K562 (cell line): ENCODE measurements around the gene BPHL. TPM values are rescaled to one million over a fixed set of nuclear protein-coding genes. Genes with fewer than 3 reads are reported as not detected.

Experiments
- ATAC-seq: fragments of 200-7000 bp; cut with Tn5 transposase; 3 replicates; pipeline ENCODE4 v1.9.1; 2020; ENCODE audit warnings: moderate library complexity
- BruUV-seq: library from RNA; stranded (reverse); fragments of 400-500 nt; replicated peaks from 2 replicates; lab custom pipeline; 2021; lab: Mats Ljungman, UMichigan
- CTCF ChIA-PET: fragments of 300-600 bp; formaldehyde crosslinking; extraction: SDS; loops from one replicate; lab custom pipeline; 2021; ENCODE audit warnings: low intra/inter-chr PET ratio; lab: Yijun Ruan, JAX
- POLR2A ChIA-PET: fragments of 300-600, 350-650 bp; sonication (Branson Sonifier 250); formaldehyde crosslinking; extraction: SDS; loops from one replicate; lab custom pipeline; 2021; ENCODE audit warnings: antibody characterized with exemption, inconsistent platforms; lab: Yijun Ruan, JAX
- DNase-seq, 4 experiments: peaks; one replicate each; pipeline versions ENCODE4 v3.0.0 to v3.0.0-alpha.2; 2011 to 2018; ENCODE audit warnings: low spot score in 3 of 4, mixed read lengths in 3 of 4; ENCODE audit errors: extremely low read depth in 1 of 4
- FAIRE-seq: peaks from 2 replicates; lab custom pipeline; 2011; peaks lifted over from hg19 to GRCh38; lab: Jason Lieb, UNC
- H2AFZ ChIP-seq: 2 replicates; pipeline ENCODE4 v1.6.0; 2011; ENCODE audit warnings: low read depth, low read length, control low read depth, inconsistent platforms
- H3K27ac ChIP-seq: fragments of 200-600 bp; 3 replicates; pipeline ENCODE4 v1.8.0; 2011; ENCODE audit warnings: low read depth, mild to moderate bottlenecking, control low read depth, inconsistent platforms, low read length, moderate library complexity, mixed read lengths; ENCODE audit errors: extremely low read depth
- H3K27me3 ChIP-seq, 2 experiments: fragments of 300-600 bp in 1 of 2; 2 replicates in 1 of 2; 3 replicates in 1 of 2; pipeline versions ENCODE4 v1.6.0 to v1.8.0; 2011; ENCODE audit warnings: inconsistent platforms in 2 of 2, low read length in 2 of 2, mild to moderate bottlenecking in 1 of 2, mixed read lengths in 1 of 2, moderate library complexity in 1 of 2; ENCODE audit not compliant: control insufficient read depth in 2 of 2, insufficient read depth in 2 of 2
- H3K36me3 ChIP-seq: fragments of 300-600 bp; 3 replicates; pipeline ENCODE4 v1.8.0; 2011; ENCODE audit warnings: mild to moderate bottlenecking, low read length, inconsistent platforms; ENCODE audit not compliant: control insufficient read depth, insufficient read depth
- H3K4me1 ChIP-seq, 2 experiments: fragments of 200-600 bp in 1 of 2; replicated peaks in 1 of 2; 2 replicates in 1 of 2; 3 replicates in 1 of 2; pipeline versions ENCODE4 v1.5.1 to v1.8.0; 2011; ENCODE audit warnings: inconsistent platforms in 2 of 2, low read length in 2 of 2, mild to moderate bottlenecking in 1 of 2, mixed read lengths in 1 of 2, moderate library complexity in 1 of 2; ENCODE audit not compliant: control insufficient read depth in 2 of 2, insufficient read depth in 2 of 2
- H3K4me2 ChIP-seq: 2 replicates; pipeline ENCODE4 v1.6.1; 2011; ENCODE audit warnings: low read length, control low read depth, inconsistent platforms, mixed read lengths; ENCODE audit not compliant: insufficient read depth
- H3K4me3 ChIP-seq: fragments of 200-600 bp; sonication (generic), shearing (Covaris generic); 2 replicates; pipeline ENCODE4 v1.5.1; 2016; ENCODE audit warnings: control low read depth, inconsistent platforms
- H3K79me2 ChIP-seq: fragments of 200-600 bp; 3 replicates; pipeline ENCODE4 v1.8.0; 2011; ENCODE audit warnings: low read length, inconsistent platforms; ENCODE audit not compliant: control insufficient read depth, insufficient read depth
- H3K9ac ChIP-seq, 2 experiments: 2 replicates each; pipeline versions ENCODE4 v1.6.0 to v1.6.1; 2011; ENCODE audit warnings: low read depth in 2 of 2, low read length in 2 of 2, control low read depth in 1 of 2, inconsistent platforms in 1 of 2, mild to moderate bottlenecking in 1 of 2, mixed read lengths in 1 of 2; ENCODE audit not compliant: insufficient read depth in 1 of 2
- H3K9me1 ChIP-seq: one replicate; pipeline ENCODE4 v1.6.0; 2011; ENCODE audit warnings: inconsistent platforms, mild to moderate bottlenecking, low read length, moderate library complexity; ENCODE audit not compliant: control insufficient read depth, insufficient read depth
- H3K9me3 ChIP-seq: replicated peaks from 2 replicates; pipeline ENCODE4 v1.5.1; 2011; ENCODE audit warnings: low read depth, low read length, inconsistent platforms; ENCODE audit not compliant: control insufficient read depth, insufficient read depth
- H4K20me1 ChIP-seq: replicated peaks from 2 replicates; pipeline ENCODE4 v1.6.1; 2011; ENCODE audit warnings: low read length, inconsistent platforms, mixed read lengths; ENCODE audit not compliant: control insufficient read depth, insufficient read depth
- CBFA2T3 ChIP-seq: fragments of 450-650 bp; IDR thresholded peaks from 2 replicates; pipeline ENCODE4 v1.6.1; 2017
- CEBPB ChIP-seq: fragments of 450-650 bp; IDR thresholded peaks from 2 replicates; pipeline ENCODE4 v1.6.1; 2016; ENCODE audit warnings: missing genetic modification characterization, missing compliant biosample characterization
- DNMT1 ChIP-seq: fragments of 450-650 bp; IDR thresholded peaks from 2 replicates; pipeline ENCODE4 v1.6.1; 2016; ENCODE audit warnings: antibody characterized with exemption, mild to moderate bottlenecking
- EGR1 ChIP-seq: fragments of 450-650 bp; conservative IDR thresholded peaks from 2 replicates; pipeline ENCODE4 v1.6.1; 2017; ENCODE audit warnings: mild to moderate bottlenecking
- NFE2 ChIP-seq: IDR thresholded peaks from 2 replicates; pipeline ENCODE4 v1.6.1; 2014; ENCODE audit warnings: antibody characterized with exemption, low read depth
- POLR2A ChIP-seq: fragments of 450-650 bp; conservative IDR thresholded peaks from 2 replicates; pipeline ENCODE4 v1.6.1; 2016
- POLR3A ChIP-seq: IDR thresholded peaks from 2 replicates; pipeline ENCODE4 v1.6.1; 2011; ENCODE audit warnings: borderline replicate concordance, mild to moderate bottlenecking, moderate library complexity; ENCODE audit not compliant: insufficient read length, insufficient read depth; ENCODE audit errors: extremely low read depth
- ZNF445 ChIP-seq: fragments of 250-450 bp; sonication (Bioruptor Pico); IDR thresholded peaks from 2 replicates; pipeline ENCODE4 v1.4.0; 2020; ENCODE audit warnings: low read depth, mild to moderate bottlenecking, moderate library complexity
- ZNF584 ChIP-seq: fragments of 200-800 bp; sonication (Bioruptor generic); IDR thresholded peaks from 2 replicates; pipeline ENCODE4 v1.6.1; 2016; ENCODE audit warnings: low read depth, mild to moderate bottlenecking, missing genetic modification characterization, missing compliant biosample characterization
- ZNF79 ChIP-seq: fragments of 250-450 bp; sonication (Bioruptor Pico); IDR thresholded peaks from 2 replicates; pipeline ENCODE4 v1.4.0; 2020; ENCODE audit warnings: low read depth, mild to moderate bottlenecking, moderate library complexity
- WGBS: fragments of 100-300 bp; shearing (Covaris generic); methylation state at CpG from one replicate; pipeline ENCODE4 v1.1.6; 2016; ENCODE audit warnings: low coverage, mixed read lengths; ENCODE audit not compliant: insufficient coverage; ENCODE audit errors: missing lambda C conversion rate; 5-methylcytosine and 5-hydroxymethylcytosine counted together
- in situ Hi-C: fragments of 300-500 bp; cut with MboI; formaldehyde crosslinking; loops from 4 replicates; pipeline ENCODE4 v1.15.0; 2018; ENCODE audit warnings: inconsistent platforms, mixed read lengths
- intact Hi-C: fragments of 100-400 bp; cut with micrococcal nuclease; formaldehyde crosslinking; loops from 2 replicates; pipeline ENCODE4 v1.14.2; 2022
- polyA plus RNA-seq, 8 experiments: library from polyadenylated mRNA; depleted of rRNA in 4 of 8; stranded (reverse) in 5 of 8; unstranded in 3 of 8; fragments of >200 nt; fragmentation: Nextera tagmentation in 2 of 8; fragmentation: Illumina TruSeq in 1 of 8; extraction: Ambion mirVana in 2 of 8; extraction: Trizol in 1 of 8; gene quantifications; 2 replicates each; pipeline versions ENCODE4 v1.2.1 to v1.2.3, GENCODE V29; 2011 to 2014; ENCODE audit warnings: inconsistent platforms in 1 of 8, missing spikeins in 1 of 8
- total RNA-seq, 7 experiments: library from RNA; depleted of rRNA in 6 of 7; stranded (reverse); fragments of >200 nt in 6 of 7; fragmentation: Illumina TruSeq in 2 of 7; extraction: Trizol in 2 of 7; gene quantifications; 2 replicates each; pipeline versions ENCODE4 v1.2.1 to v1.2.3, GENCODE V29; 2011 to 2021; ENCODE audit warnings: low replicate concordance in 1 of 7
- TF ChIP-seq, protein P1 (sequence below): sonication (generic); formaldehyde crosslinking; IDR thresholded peaks from 2 replicates; pipeline ENCODE4 v1.8.0; 2022; ENCODE audit warnings: mild to moderate bottlenecking, missing genetic modification reagents

The BPHL gene
- total and polyA plus RNA-seq, 9 of the 15 experiments (the other 6 are each of a cell fraction or from before 2014, with no cell fraction given): 3.5 to 17.4 (median 8.2) TPM

GRCh38 chr6:3165631-3166534, 47.4 kb downstream of the BPHL start:
- no TSS peak for BruUV-seq
- intact Hi-C loops (no loop called here), in situ Hi-C loops (no loop called here)
- no peak overlapping the region for H3K4me3 ChIP-seq
- peak overlapping the region; percentile 71 for H3K27ac ChIP-seq
- no peaks in the 10 kb centered on the region for H3K27me3 ChIP-seq
- H3K4me2 ChIP-seq: peak overlapping the region; percentile 51
- DNase-seq: peak in 2 of 4 experiments; percentile 54 to 67
- 0 out of 2 replicates have a peak, but pooled peaks cover 2% of the 10 kb centered on the region for H3K9me3 ChIP-seq
- peak overlapping the region; percentile 84 for H2AFZ ChIP-seq
- 0 out of 3 replicates have a peak, but pooled peaks cover under 1% of the 10 kb centered on the region for H3K36me3 ChIP-seq
- peaks cover 12 to 52% of the 10 kb centered on the region in 2 experiments for H3K4me1 ChIP-seq
- peak; percentile 58 for FAIRE-seq
- H4K20me1 ChIP-seq: no peaks in the 10 kb centered on the region
- H3K9me1 ChIP-seq: no peaks in the 10 kb centered on the region
- peak; percentile 9; the same call in 1 of the 3 replicates for ATAC-seq
- H3K79me2 ChIP-seq: peaks cover 14% of the 10 kb centered on the region
- POLR2A ChIA-PET: interaction anchor here (0.6 to 2.3 kb wide), 10 partner anchors 9 to 1607 kb away, joined by 3 to 15 read pairs (median 3); partner anchors contain the start of gene TUBB2A
- H3K9ac ChIP-seq: peak overlapping the region; percentile 36 to 42; a peak in 3 of 4 replicates
- CTCF ChIA-PET: no interaction called here
- 10% methylated on average over 7 of the region's 7 CpGs for WGBS
- TF ChIP-seq CBFA2T3 (peak; percentile 60), NFE2 (peak; percentile 85), DNMT1 (no peak), EGR1 (no peak), ZNF445 (CRISPR knock-in tag) (no peak), POLR3A (no peak), ZNF79 (CRISPR knock-in tag) (no peak), ZNF584 (CRISPR knock-in tag) (0 out of 2 replicates have a peak, but pooled peaks have one; percentile 8), CEBPB (tag) (peak; percentile 61), POLR2A (peak; percentile 36; the same call in 1 of the 2 replicates)
- TF ChIP-seq, protein P1, sequence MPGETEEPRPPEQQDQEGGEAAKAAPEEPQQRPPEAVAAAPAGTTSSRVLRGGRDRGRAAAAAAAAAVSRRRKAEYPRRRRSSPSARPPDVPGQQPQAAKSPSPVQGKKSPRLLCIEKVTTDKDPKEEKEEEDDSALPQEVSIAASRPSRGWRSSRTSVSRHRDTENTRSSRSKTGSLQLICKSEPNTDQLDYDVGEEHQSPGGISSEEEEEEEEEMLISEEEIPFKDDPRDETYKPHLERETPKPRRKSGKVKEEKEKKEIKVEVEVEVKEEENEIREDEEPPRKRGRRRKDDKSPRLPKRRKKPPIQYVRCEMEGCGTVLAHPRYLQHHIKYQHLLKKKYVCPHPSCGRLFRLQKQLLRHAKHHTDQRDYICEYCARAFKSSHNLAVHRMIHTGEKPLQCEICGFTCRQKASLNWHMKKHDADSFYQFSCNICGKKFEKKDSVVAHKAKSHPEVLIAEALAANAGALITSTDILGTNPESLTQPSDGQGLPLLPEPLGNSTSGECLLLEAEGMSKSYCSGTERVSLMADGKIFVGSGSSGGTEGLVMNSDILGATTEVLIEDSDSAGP (CRISPR knock-in tag): no peak
